GM19099 (cell line): ENCODE measurements around the gene SPATS2L.
A peak's percentile ranks its signal among the peaks of the same experiment; 100 is the strongest.

ENCODE experiments used
- POLR2A ChIP-seq: IDR thresholded peaks from 3 replicates; pipeline ENCODE4 v1.6.1; 2011; ENCODE audit warnings: low read depth; ENCODE audit not compliant: insufficient read length; ENCODE audit errors: extremely low read depth

Gene SPATS2L

DNA sequence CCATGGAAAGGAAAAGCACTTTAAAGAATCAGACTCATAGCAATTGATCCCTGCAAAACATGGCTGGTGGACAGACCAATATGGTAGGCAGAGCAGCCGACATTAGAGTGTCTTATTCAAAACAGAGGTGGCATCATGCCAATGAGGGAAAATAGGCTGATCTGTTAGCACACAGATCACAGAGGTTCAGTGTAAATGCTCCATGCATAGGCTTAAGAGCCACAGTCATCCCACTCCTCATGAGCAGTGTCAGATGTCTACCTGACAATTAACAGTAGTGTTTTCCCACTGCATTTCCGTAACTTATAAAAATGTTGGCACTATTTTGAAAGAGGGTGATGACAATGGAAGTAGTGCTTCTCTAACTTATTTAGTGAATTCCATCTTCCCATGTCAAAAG, 86.7 kb downstream of the SPATS2L start:
- no peak for TF ChIP-seq POLR2A

DNA sequence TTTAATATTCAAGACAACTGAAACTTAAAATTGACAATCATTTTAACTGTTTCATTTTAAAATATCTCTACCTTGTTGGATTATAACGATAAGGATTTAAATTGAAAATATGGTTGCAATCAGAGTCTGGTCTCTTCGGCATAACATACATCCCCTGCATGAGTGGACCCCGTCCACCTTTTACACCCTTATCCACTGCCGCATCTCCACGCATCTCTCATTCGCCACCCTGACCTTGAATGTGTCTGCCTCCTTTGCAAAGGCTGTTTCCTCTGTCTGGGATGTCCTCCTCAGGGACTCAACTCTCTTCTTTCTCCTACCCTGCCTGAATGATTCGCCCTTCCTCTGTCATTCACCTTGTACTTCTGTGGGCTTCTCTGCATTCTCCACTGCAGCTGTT, 87.6 kb downstream of the SPATS2L start:
- TF ChIP-seq POLR2A = no peak

DNA sequence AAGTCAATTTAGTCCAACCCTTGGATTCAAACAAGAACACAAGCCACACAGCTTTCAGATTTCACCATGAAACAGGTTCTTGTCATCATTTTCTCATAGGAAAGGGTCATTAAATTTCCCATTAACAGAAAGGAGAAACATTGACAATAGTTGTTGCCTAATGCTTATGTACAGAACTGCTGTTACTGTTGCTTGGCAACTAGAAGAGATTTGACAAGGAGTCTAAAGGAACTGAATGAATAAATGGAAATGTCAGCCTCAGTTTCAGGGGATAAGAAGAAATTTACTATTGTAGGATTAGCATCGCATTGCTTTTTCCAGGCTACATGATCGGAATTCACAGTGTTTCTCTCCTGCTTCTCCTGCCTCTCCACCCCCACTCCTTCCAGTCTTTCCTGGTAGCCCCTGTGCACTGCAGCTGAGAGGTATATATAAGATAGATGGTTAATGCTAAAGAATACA, 90.3 kb downstream of the SPATS2L start:
- no peak for TF ChIP-seq POLR2A

DNA sequence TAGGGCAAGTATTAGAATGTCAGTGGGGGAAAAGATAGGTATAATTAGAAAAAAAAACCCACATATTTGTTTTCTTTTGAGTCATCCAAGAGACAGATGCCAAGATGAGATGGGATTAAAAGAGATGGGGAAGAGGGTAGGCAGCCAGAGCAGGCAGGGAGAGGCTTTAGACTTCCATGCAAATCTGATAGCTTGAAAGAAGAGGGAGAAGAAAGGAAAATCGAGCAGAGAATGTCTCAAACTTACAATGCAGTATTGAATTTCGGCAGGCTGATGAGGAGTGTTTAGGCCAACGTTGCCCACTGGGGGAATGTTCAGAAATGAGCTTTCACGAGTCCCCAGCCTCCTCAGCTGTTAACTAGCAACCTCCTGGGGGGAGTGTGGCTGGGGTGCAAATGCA, 91.3 kb downstream of the SPATS2L start:
- TF ChIP-seq POLR2A = no peak

DNA sequence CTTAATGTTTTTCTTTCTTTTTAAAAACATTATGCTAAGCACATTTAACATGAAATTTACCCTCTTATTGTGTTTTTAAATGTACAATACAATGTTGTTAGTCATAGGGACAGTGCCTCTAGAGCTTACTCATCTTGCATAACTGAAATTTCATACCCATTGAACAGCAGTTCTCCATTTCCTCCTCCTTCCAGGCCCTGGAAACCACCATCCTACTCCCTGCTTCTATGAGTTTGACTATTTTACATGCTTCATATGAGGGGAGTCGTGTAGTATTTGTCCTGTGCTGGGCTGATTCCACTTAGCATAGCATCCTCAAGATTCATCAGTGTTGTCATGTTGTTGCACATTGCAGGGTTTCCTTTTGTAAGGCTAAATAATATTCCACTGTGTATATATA, 92.6 kb downstream of the SPATS2L start:
- TF ChIP-seq POLR2A = no peak

DNA sequence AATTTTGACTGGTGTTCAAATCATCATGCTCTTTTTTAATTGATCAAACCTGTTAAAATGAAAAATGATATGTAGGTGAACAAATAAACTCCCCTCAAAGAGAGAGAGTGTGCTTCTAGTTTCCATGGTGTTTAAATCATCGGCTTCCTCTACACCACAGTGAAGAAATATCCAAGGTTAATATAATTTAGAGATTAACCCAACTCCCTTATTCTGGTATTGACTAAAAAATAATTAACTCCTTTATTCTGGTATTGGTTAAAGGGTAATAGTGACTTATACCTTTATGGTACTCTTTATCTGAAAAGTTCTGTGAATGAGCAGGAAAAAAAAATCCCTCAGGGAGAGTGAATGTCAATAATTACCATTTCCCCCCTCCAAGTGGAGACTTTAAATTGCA, 93.1 kb downstream of the SPATS2L start:
- TF ChIP-seq POLR2A = no peak

DNA sequence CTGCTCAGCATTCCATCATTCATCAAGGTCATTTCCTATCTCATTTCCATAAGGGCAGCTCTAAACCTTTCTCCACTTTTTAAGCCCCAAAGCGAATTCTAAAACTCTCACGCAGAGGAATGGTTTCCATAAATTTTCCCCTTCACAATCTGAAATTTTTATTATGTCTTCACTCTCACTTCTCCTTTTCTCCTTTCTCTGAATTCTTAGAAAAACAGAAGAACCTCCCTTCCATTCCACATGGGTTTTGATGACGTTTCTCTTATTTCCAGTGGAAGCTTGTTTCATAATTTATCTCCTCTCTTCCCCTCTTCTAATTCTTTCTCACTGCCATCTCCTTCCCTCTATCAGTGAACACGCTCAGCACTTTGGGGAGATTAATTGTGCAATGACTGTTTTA, 97.3 kb downstream of the SPATS2L start:
- no peak for TF ChIP-seq POLR2A

DNA sequence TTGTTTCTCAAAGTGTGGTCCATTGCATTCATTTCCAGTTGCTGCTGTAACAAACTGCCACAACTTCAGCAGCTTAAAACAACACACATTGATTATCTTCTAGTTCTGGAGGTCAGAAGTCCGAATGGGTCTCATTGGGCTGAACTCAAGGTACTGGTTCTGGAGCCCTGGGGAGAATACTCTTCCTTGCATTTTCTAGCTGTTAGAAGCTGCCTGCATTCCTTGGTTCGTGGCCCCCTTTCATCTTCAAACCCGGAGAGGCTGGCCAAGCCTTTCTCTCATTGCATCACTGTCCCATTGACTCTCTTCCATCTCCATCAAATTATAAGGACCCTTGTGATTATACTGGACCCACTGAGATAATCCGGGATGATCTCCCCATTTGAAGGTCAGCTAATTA, 98.1 kb downstream of the SPATS2L start:
- no peak for TF ChIP-seq POLR2A

DNA sequence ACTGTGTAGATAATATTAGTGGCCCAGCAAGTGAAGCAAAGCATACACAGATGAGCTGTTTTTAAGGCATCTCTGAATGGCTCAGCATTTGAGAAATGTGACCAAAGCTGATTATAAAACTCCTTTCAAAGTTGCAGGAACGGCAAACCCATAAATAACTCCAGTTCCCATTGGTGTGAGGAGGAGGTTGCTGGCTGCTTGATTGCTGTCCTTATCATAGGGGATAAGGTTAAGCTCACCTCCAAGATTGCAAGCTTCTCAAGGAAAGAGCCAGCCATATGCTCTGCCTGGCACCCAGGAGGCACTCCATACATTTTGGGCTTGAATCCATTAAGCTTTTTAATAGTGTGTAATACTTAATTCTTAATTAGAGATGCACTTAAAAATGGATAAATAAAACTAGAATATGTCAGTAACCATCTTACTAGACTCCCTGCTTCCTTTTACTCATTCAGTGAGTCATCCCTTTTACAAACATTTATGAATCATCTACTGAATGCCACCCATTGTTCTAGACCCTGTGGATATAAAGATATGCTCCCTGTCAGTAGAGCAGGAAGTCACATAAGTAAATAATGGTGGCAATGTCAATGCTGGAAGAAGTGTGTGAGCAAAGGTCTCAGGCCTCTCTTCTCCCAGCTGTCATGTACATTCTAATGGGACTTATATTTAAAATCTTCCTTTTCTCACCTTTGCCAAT, 99.3 kb downstream of the SPATS2L start:
- TF ChIP-seq POLR2A = no peak

DNA sequence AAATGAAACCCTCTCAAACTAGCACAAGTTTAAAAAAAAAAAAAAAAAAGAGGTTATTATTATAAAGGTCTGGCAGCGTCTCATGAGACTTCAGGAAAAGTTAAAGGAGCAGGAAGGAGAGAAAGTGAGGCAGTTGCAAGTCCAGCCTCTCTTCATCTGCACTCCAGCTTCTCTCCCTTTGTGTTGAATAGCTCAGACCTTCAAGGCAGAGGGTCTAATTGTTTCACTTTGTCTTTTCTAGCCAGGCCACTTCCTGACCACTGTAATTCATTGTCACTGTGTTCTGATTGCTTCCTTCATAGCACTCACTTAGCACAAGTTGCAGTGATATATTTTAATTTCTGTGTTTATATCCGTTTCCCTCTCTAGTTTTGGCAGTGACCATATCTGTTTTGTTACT, 99.9 kb downstream of the SPATS2L start:
- peak; percentile 26 for TF ChIP-seq POLR2A

DNA sequence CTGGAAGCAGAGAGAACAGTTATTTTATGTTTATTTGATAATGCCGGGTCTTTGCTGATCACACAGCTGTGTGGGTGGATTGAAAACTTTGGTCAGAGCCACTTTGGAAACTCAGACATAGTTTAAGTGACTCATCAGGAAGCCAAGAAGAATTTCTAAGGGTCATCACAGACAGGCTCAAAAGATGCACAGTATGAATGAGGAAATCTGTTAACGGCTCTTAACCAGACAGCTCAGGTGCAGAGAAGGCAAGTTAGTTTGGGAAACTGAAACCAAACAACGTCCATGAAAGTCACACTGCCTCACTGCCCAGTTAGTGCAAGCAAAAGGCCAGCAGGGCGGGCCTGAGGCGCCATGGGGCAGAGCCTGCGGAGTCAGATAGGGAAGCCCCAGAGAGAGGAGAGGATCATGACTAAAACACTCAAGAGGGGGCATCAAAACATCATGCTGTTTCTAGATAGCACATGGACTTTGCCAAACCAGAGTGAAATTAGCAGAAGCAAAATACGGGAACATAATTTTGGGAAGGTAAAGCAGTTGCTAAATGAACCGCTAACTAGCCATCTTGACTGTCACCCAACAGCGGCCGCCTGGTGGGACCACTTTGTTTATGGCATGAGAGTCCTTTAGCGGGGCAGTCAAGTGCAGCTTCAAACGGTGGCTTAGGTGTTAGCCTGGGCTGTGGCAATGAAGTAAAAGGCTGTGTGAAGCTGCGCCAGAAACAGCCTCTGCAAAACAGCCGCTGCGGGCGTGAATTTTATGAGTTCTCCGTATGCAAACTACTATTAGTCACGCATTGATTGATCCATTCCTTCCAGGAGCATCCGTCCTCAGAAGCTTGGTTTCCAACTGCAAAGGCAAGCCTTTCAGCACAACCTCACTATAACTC, 102.2 kb downstream of the SPATS2L start:
- TF ChIP-seq POLR2A = no peak

DNA sequence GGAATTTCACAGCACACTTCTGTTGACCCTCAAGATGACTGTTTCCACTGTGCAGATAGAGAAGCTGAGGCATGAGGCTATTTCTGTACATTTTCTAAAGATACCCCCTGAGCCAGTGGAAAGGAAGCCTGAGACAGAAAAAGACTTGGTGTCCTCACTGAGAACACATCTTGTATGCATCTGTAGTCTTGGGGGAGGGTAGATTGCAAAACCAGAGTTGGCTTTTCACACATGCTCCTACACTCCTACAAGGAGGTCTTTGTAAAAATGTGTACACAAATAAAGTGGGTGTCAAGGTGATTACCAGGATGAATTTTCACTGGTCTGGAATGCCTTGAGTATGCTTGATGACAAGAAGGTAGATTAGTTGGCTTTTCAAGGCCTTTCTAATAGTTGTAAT, 105.3 kb downstream of the SPATS2L start:
- no peak for TF ChIP-seq POLR2A

DNA sequence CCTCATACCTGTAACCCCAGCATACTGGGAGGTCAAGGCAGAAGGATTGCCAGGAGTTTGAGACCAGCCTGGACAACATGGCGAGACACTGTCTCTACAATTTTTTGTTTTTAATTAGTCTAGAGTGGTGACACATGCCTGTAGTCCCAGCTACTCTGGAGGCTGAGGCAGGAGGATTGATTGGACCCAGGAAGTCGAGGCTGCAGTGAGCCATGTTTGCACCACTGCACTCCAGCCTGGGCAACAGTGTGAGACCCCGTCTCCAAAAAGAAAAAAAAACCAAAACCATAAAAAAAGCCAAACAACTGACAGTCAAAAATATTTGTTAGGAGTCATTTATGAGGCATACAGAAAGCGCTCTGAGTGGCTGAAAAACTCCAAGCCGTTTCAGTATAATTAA, 107.9 kb downstream of the SPATS2L start:
- no peak for TF ChIP-seq POLR2A

DNA sequence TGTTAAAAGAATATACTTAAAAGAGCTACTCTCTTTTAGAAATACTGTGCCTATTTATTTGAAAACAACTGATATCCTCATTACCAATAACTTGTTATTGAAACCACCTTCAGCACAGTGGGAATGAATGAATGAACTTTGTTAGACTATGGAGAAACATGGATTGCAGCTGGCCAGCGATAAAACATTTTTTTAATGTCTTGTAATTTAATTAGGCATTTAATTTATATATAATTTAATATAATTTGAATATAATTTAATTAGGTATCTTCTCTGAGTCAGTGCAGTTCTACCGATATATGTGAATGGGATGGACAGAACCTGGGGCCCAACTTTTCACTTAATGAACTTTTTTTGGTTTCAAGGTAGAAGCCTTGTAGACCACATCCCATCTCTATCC, 109.0 kb downstream of the SPATS2L start:
- no peak for TF ChIP-seq POLR2A

DNA sequence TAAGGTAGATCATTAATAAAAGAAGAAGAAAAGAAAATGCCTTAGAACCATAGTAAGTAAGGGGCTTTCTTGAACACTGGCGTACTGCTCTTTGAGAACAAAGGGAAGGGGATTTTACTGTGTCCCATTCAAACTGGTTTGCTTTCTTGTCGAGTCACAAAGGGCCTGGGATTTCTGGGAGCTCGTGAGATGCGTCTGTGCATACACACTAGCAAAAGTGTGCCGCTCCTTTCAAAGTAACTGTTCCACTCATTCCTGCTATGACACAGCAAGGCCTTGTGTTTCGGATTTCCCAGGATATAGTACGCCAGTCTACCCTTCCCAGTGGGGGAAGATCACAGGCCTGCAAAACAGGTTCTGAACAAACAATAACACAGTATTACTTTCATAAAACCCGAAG, 110.4 kb downstream of the SPATS2L start:
- TF ChIP-seq POLR2A = no peak

DNA sequence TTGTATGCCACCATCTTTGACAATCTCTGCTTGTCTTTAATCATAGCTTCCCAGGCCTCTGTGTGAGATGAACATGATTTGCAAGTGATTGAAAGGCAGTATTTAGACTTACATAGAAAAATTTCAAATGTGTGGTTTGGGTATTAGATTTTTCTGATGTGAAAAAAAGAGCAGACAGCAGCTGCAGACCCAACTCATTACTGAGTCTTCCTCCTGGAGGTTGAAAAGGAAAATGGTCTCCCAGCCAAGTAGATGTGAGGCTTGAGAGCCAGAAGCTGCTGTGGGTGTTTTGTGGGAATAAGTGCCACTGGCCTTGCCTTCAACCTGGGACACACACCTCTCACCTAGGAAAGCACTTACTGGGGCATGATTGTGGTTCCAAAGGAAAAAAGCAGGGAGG, 110.9 kb downstream of the SPATS2L start:
- TF ChIP-seq POLR2A = no peak

DNA sequence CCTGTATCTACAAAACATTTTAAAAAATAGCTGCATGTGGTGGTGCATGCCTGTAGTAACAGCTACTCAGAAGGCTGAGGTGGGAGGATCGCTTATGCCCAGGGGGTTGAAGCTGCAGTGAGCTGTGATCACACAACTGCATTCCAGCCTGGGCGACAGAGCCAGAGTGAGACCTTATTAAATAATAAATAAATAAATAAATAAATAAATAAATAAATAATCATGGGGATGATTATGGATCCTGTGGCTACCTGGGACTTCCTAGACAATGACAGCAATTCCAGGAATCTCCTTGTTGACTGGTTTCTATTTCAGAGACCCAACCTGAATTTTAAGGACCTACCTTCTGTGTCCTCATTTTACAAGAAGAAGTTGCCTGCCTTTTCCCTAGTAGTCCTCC, 111.9 kb downstream of the SPATS2L start:
- no peak for TF ChIP-seq POLR2A

DNA sequence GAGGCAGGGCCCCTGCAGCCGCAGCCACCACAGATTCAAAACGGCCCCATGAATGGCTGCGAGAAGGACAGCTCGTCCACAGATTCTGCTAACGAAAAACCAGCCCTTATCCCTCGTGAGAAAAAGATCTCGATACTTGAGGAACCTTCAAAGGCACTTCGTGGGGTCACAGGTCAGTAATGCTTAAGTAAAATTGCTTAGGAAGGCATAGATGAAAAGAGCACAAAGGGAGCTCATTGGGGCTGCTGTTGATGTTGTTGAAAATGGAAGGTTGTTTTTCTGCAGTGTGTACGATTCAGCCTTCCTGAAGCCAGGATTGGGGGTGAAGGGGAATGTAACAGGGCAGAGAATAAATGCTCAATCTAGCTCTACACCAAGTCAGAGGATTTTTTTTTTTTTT, 112.8 kb downstream of the SPATS2L start:
- TF ChIP-seq POLR2A = no peak
